GM23338 (cell line): ENCODE measurements around the gene EPHA4. TPM values are rescaled to one million over a fixed set of nuclear protein-coding genes. Genes with fewer than 3 reads are reported as not detected.

Experiments
- ATAC-seq: fragments of 200-7000 bp; cut with Tn5 transposase; 3 replicates; pipeline ENCODE4 v1.9.1; 2020
- DNase-seq: peaks from one replicate; pipeline ENCODE4 v3.0.0-alpha.2; 2015; ENCODE audit warnings: low spot score
- H2AFZ ChIP-seq: fragments of 200-600 bp; sonication (generic); 2 replicates; pipeline ENCODE4 v1.8.0; 2016; ENCODE audit warnings: antibody characterized with exemption, mild to moderate bottlenecking, moderate library complexity
- H3F3A ChIP-seq: fragments of 200-600 bp; sonication (generic); replicated peaks from 2 replicates; pipeline ENCODE4 v1.8.0; 2017; ENCODE audit warnings: antibody characterized with exemption, mixed run types, low read depth
- H3K27ac ChIP-seq: fragments of 200-600 bp; sonication (generic); 2 replicates; pipeline ENCODE4 v1.6.1; 2016; ENCODE audit warnings: low read depth
- H3K27me3 ChIP-seq: fragments of 200-600 bp; sonication (generic); 2 replicates; pipeline ENCODE4 v1.8.0; 2016; ENCODE audit warnings: mild to moderate bottlenecking, mixed run types, moderate library complexity; ENCODE audit not compliant: insufficient read depth
- H3K36me3 ChIP-seq: fragments of 200-600 bp; sonication (generic); 2 replicates; pipeline ENCODE4 v1.8.0; 2016; ENCODE audit warnings: mild to moderate bottlenecking; ENCODE audit not compliant: insufficient read depth
- H3K4me1 ChIP-seq: fragments of 200-600 bp; sonication (generic); 2 replicates; pipeline ENCODE4 v1.8.0; 2016; ENCODE audit warnings: mild to moderate bottlenecking, moderate library complexity; ENCODE audit not compliant: insufficient read depth
- H3K4me2 ChIP-seq: fragments of 200-600 bp; sonication (generic); 2 replicates; pipeline ENCODE4 v1.7.1; 2017; ENCODE audit warnings: mixed run types
- H3K4me3 ChIP-seq: fragments of 200-600 bp; sonication (generic); 2 replicates; pipeline ENCODE4 v1.6.1; 2016; ENCODE audit warnings: mixed run types
- H3K79me2 ChIP-seq: fragments of 200-600 bp; sonication (generic); replicated peaks from 2 replicates; pipeline ENCODE4 v1.8.0; 2017; ENCODE audit warnings: mild to moderate bottlenecking; ENCODE audit not compliant: insufficient read depth
- H3K9me2 ChIP-seq: fragments of 200-600 bp; sonication (generic); 2 replicates; pipeline ENCODE4 v1.8.0; 2017; ENCODE audit not compliant: insufficient read depth
- H4K20me1 ChIP-seq: fragments of 200-600 bp; sonication (generic); replicated peaks from 2 replicates; pipeline ENCODE4 v1.8.0; 2017; ENCODE audit warnings: mild to moderate bottlenecking; ENCODE audit not compliant: insufficient read depth
- H3K27ac Mint-ChIP-seq: 2 replicates; pipeline ENCODE4 v1.8.0; 2020; ENCODE audit warnings: inconsistent platforms, mild to moderate bottlenecking, moderate library complexity, mixed read lengths
- H3K27me3 Mint-ChIP-seq: 3 replicates; pipeline ENCODE4 v1.8.0; 2022; ENCODE audit warnings: low read depth, mild to moderate bottlenecking, moderate library complexity, mixed read lengths, inconsistent platforms; ENCODE audit not compliant: insufficient read depth, poor library complexity
- H3K36me3 Mint-ChIP-seq: 3 replicates; pipeline ENCODE4 v1.8.0; 2021; ENCODE audit warnings: low read depth, mild to moderate bottlenecking, inconsistent platforms, moderate library complexity, mixed read lengths
- H3K4me1 Mint-ChIP-seq: 3 replicates; pipeline ENCODE4 v1.8.0; 2020; ENCODE audit warnings: mild to moderate bottlenecking, inconsistent platforms, mixed read lengths
- H3K4me3 Mint-ChIP-seq: 3 replicates; pipeline ENCODE4 v1.8.0; 2021; ENCODE audit warnings: moderate library complexity, mild to moderate bottlenecking, inconsistent platforms, mixed read lengths
- H3K9me3 Mint-ChIP-seq: 3 replicates; pipeline ENCODE4 v1.8.0; 2020; ENCODE audit warnings: moderate library complexity, mild to moderate bottlenecking, inconsistent platforms, mixed read lengths
- CREB1 ChIP-seq: fragments of 250-450 bp; sonication (Bioruptor Pico); IDR thresholded peaks from 2 replicates; pipeline ENCODE4 v1.5.0; 2020; ENCODE audit warnings: low read depth, mild to moderate bottlenecking, moderate library complexity
- CTCF ChIP-seq, 2 experiments: fragments of 200-600 bp in 1 of 2; sonication (generic) in 1 of 2; conservative IDR thresholded peaks; 2 replicates each; pipeline versions ENCODE4 v1.5.1 to v1.6.1; 2016 to 2017; ENCODE audit warnings: antibody characterized with exemption in 2 of 2, low read depth in 2 of 2, mild to moderate bottlenecking in 2 of 2, moderate library complexity in 1 of 2
- ETS1 ChIP-seq: IDR thresholded peaks from 2 replicates; pipeline ENCODE4 v1.6.1; 2016; ENCODE audit warnings: antibody characterized with exemption
- EZH2 ChIP-seq: fragments of 200-600 bp; sonication (generic); IDR thresholded peaks from one replicate; pipeline ENCODE4 v1.8.0; 2017; ENCODE audit warnings: antibody characterized with exemption, mild to moderate bottlenecking, low read depth; ENCODE audit not compliant: unreplicated experiment
- EZH2phosphoT487 ChIP-seq: fragments of 200-600 bp; sonication (generic); IDR thresholded peaks from one replicate; pipeline ENCODE4 v1.8.1; 2018; ENCODE audit warnings: antibody characterized with exemption; ENCODE audit not compliant: unreplicated experiment
- JUNB ChIP-seq: IDR thresholded peaks from one replicate; pipeline ENCODE4 v1.6.1; 2016; ENCODE audit warnings: antibody characterized with exemption; ENCODE audit not compliant: unreplicated experiment
- NANOG ChIP-seq: IDR thresholded peaks from 2 replicates; pipeline ENCODE4 v1.6.1; 2016; ENCODE audit warnings: antibody characterized with exemption, borderline replicate concordance
- STAT1 ChIP-seq: IDR thresholded peaks from one replicate; pipeline ENCODE4 v1.6.1; 2016; ENCODE audit warnings: antibody characterized with exemption; ENCODE audit not compliant: unreplicated experiment
- ZNF462 ChIP-seq: fragments of 250-450 bp; sonication (Bioruptor Pico); IDR thresholded peaks from 2 replicates; pipeline ENCODE4 v1.5.0; 2020; ENCODE audit warnings: mild to moderate bottlenecking, moderate library complexity
- polyA plus RNA-seq: library from polyadenylated mRNA; unstranded; fragments of >200 nt; fragmentation: Nextera tagmentation; extraction: Ambion mirVana; gene quantifications from 2 replicates; pipeline ENCODE4 v1.2.1, GENCODE V29; 2016
- total RNA-seq: library from RNA; depleted of rRNA; stranded (reverse); fragments of >200 nt; shearing (Covaris generic); gene quantifications from 2 replicates; pipeline ENCODE4 v1.2.3, GENCODE V29; 2014

Gene EPHA4
- total and polyA plus RNA-seq, 2 experiments from 2014 or later, result 4.1 to 6.2 TPM

GRCh38 chr2:221410487-221410886 lies 161.6 kb downstream of the EPHA4 start:
- no peak overlapping the region for H2AFZ ChIP-seq
- no peaks in the 10 kb centered on the region for H3K27me3 ChIP-seq
- H3K27ac ChIP-seq, result no peak overlapping the region
- H3K9me2 ChIP-seq, result no peaks in the 10 kb centered on the region
- H3K4me1 Mint-ChIP-seq, result no peaks in the 10 kb centered on the region
- no peaks in the 10 kb centered on the region for H3K27me3 Mint-ChIP-seq
- H3K4me3 ChIP-seq, result no peak overlapping the region
- H3K36me3 ChIP-seq, result no peaks in the 10 kb centered on the region
- no peaks in the 10 kb centered on the region for H3F3A ChIP-seq
- no peak overlapping the region for H3K27ac Mint-ChIP-seq
- no peaks in the 10 kb centered on the region for H4K20me1 ChIP-seq
- 0 out of 3 replicates have a peak, but pooled peaks cover 4% of the 10 kb centered on the region for H3K36me3 Mint-ChIP-seq
- ATAC-seq, result no peak
- peaks cover 7% of the 10 kb centered on the region; the same call in 2 of the 3 replicates for H3K9me3 Mint-ChIP-seq
- no peak for DNase-seq
- no peak overlapping the region for H3K4me3 Mint-ChIP-seq
- TF ChIP-seq JUNB (no peak), CTCF (conservative IDR thresholded peaks at IDR 0.05; ENCODE audit: low read depth in 2 of 2) (no peak), ZNF462 (CRISPR knock-in tag) (no peak), EZH2 (no peak), ETS1 (no peak), CREB1 (CRISPR knock-in tag) (no peak), STAT1 (no peak), NANOG (no peak), EZH2phosphoT487 (no peak)
- H3K79me2 ChIP-seq, result no peaks in the 10 kb centered on the region
- no peak overlapping the region for H3K4me2 ChIP-seq
- H3K4me1 ChIP-seq, result no peaks in the 10 kb centered on the region
